Hair follicle dermal papilla cell (primary cell): Measurements from ENCODE around the gene LRRC57. TPM values are rescaled to one million over a fixed set of nuclear protein-coding genes. Genes with fewer than 3 reads are reported as not detected.

Experiments used
- total RNA-seq: library from RNA; depleted of rRNA; stranded (reverse); fragments of >200 nt; gene quantifications from 2 replicates; pipeline ENCODE4 v1.2.3, GENCODE V29; 2012

LRRC57 gene
- 14.1 and 17.8 TPM in 2 replicates for total RNA-seq

GRCh38 chr15:42548249-42549031 is at the start of gene LRRC57, which contains the start of gene HAUS2:
LRRC57 (minus strand) TSS chr15:42548793; CDS start chr15:42548434, 359 bp downstream.
HAUS2 (plus strand) TSS chr15:42548838; CDS start chr15:42548873, 35 bp downstream.

GRCh38 chr15:42575188-42576039 is 26.8 kb upstream of the LRRC57 start, which contains the start of gene STARD9:
STARD9 (plus strand) TSS chr15:42575606; CDS start chr15:42575716, 110 bp downstream.

GRCh38 chr15:42495361-42496212 is 53.0 kb downstream of the LRRC57 start, which contains the start of gene SNAP23:
SNAP23 (plus strand) TSS chr15:42495634; CDS start chr15:42511847, 16,213 bp downstream.

GRCh38 chr15:42490671-42491538 is 57.7 kb downstream of the LRRC57 start, which contains the start of gene ZNF106:
ZNF106 (minus strand) TSS chr15:42491141; CDS start chr15:42472289, 18,852 bp downstream.

Other genes starting within 250 kb of the LRRC57 start
- gene CAPN3, start 189.3 kb downstream of the LRRC57 start, total RNA-seq: 1.2 and 1.9 TPM in 2 replicates
- 97.1 and 98.2 TPM in 2 replicates for gene ZNF106, start 57.7 kb downstream of the LRRC57 start, total RNA-seq
- gene SNAP23, start 53.2 kb downstream of the LRRC57 start, total RNA-seq: 64.7 and 83.9 TPM in 2 replicates
- gene HAUS2, start within 50 bp of the LRRC57 start, total RNA-seq: 25.8 and 28.2 TPM in 2 replicates
- 19.8 and 25.8 TPM in 2 replicates for gene STARD9, start 26.8 kb upstream of the LRRC57 start, total RNA-seq
- gene CDAN1, start 188.3 kb upstream of the LRRC57 start, total RNA-seq: 5.5 and 8.0 TPM in 2 replicates